HG03066 (cell line): Measurements from ENCODE around the gene CNNM3.

Experiments used
- ATAC-seq: cut with Tn5 transposase; IDR thresholded peaks from one replicate; pipeline ENCODE4 v1.9.1; 2021; ENCODE audit warnings: low read depth; ENCODE audit not compliant: unreplicated experiment

The CNNM3 gene

GRCh38 chr2:96816836-96817702 lies 1.0 kb downstream of the CNNM3 start:
- ATAC-seq = no peak

GRCh38 chr2:96817882-96818281 lies 1.8 kb downstream of the CNNM3 start:
- no peak for ATAC-seq

- no peak for ATAC-seq
These were observed 3.2 kb downstream of the CNNM3 start for GRCh38 chr2:96819128-96819875.

GRCh38 chr2:96819876-96820511 lies 3.9 kb downstream of the CNNM3 start:
- ATAC-seq = no peak

GRCh38 chr2:96821113-96821675 lies 5.1 kb downstream of the CNNM3 start:
- no peak for ATAC-seq

GRCh38 chr2:96822786-96823185 lies 6.7 kb downstream of the CNNM3 start:
- ATAC-seq = no peak

- ATAC-seq = no peak
These were observed 7.1 kb downstream of the CNNM3 start for GRCh38 chr2:96823198-96823597.

- ATAC-seq = no peak
These were observed 8.2 kb downstream of the CNNM3 start for GRCh38 chr2:96824079-96824870.

- no peak for ATAC-seq
These were observed 9.0 kb downstream of the CNNM3 start for GRCh38 chr2:96825057-96825456.

GRCh38 chr2:96826546-96827278 lies 10.6 kb downstream of the CNNM3 start:
- ATAC-seq = no peak

- ATAC-seq = no peak
These were observed 12.4 kb downstream of the CNNM3 start for GRCh38 chr2:96828436-96828835.

- ATAC-seq = no peak
These were observed 12.8 kb downstream of the CNNM3 start for GRCh38 chr2:96828874-96829273.

GRCh38 chr2:96830044-96830562 lies 14.0 kb downstream of the CNNM3 start:
- ATAC-seq = no peak

GRCh38 chr2:96831679-96832078 lies 15.6 kb downstream of the CNNM3 start:
- no peak for ATAC-seq

GRCh38 chr2:96832408-96832753 lies 16.3 kb downstream of the CNNM3 start:
- no peak for ATAC-seq

- ATAC-seq = no peak
These were observed 16.9 kb downstream of the CNNM3 start for GRCh38 chr2:96832754-96833507.

- ATAC-seq = no peak
These were observed 19.8 kb downstream of the CNNM3 start for GRCh38 chr2:96835830-96836229.

GRCh38 chr2:96837575-96837974 lies 21.5 kb downstream of the CNNM3 start:
- ATAC-seq = no peak
